Kidney epithelial cell (primary cell): ENCODE results near the gene AOPEP. TPM values are rescaled to one million over a fixed set of nuclear protein-coding genes. Genes with fewer than 3 reads are reported as not detected.

Experiments
- DNase-seq: peaks from one replicate; pipeline ENCODE4 v3.0.0-alpha.2; 2010; ENCODE audit warnings: low read depth
- H3K27me3 ChIP-seq: 2 replicates; pipeline ENCODE4 v1.6.0; 2011; ENCODE audit warnings: low read length; ENCODE audit not compliant: control insufficient read depth, insufficient read depth
- H3K36me3 ChIP-seq: 2 replicates; pipeline ENCODE4 v1.5.1; 2011; ENCODE audit warnings: low read length; ENCODE audit not compliant: control insufficient read depth, insufficient read depth
- H3K4me3 ChIP-seq: 2 replicates; pipeline ENCODE4 v1.5.1; 2011; ENCODE audit warnings: low read depth, mild to moderate bottlenecking, control low read depth, low read length
- CTCF ChIP-seq: IDR thresholded peaks from 2 replicates; pipeline ENCODE4 v1.5.1; 2011; ENCODE audit warnings: mild to moderate bottlenecking, moderate library complexity, low read length, control low read depth, inconsistent platforms; ENCODE audit not compliant: insufficient read depth, poor library complexity, severe bottlenecking
- total RNA-seq: library from RNA; depleted of rRNA; stranded (reverse); fragments of >200 nt; gene quantifications from 2 replicates; pipeline ENCODE4 v1.2.3, GENCODE V29; 2015

Gene AOPEP
- total RNA-seq, 1 donor from 2014 or later = 17.4 TPM

- DNase-seq = no peak
- H3K4me3 ChIP-seq = no peak overlapping the region
Observed at GRCh38 chr9:95105519-95106287, 379.2 kb downstream of the AOPEP start.

GRCh38 chr9:95107001-95107749 lies 380.7 kb downstream of the AOPEP start:
- Histone ChIP-seq H3K4me3 (no peak overlapping the region), H3K36me3 (no peaks in the 10 kb centered on the region), H3K27me3 (no peaks in the 10 kb centered on the region)
- peak; percentile 43 for DNase-seq
- TF ChIP-seq CTCF = no peak

More at GRCh38 chr9:95105519-95106287, 379.2 kb downstream of the AOPEP start:
- Histone ChIP-seq H3K27me3 (no peaks in the 10 kb centered on the region), H3K36me3 (no peaks in the 10 kb centered on the region)
- TF ChIP-seq CTCF = no peak

- H3K27me3 ChIP-seq = no peaks in the 10 kb centered on the region
- no peak overlapping the region for H3K4me3 ChIP-seq
- TF ChIP-seq CTCF = no peak
- DNase-seq = no peak
- no peaks in the 10 kb centered on the region for H3K36me3 ChIP-seq
Observed at GRCh38 chr9:95107976-95108375, 381.5 kb downstream of the AOPEP start.

GRCh38 chr9:95108777-95109176 lies 382.3 kb downstream of the AOPEP start:
- Histone ChIP-seq H3K4me3 (no peak overlapping the region), H3K27me3 (no peaks in the 10 kb centered on the region), H3K36me3 (no peaks in the 10 kb centered on the region)
- DNase-seq = no peak
- TF ChIP-seq CTCF = no peak

- no peak for DNase-seq
- TF ChIP-seq CTCF = no peak
- no peaks in the 10 kb centered on the region for H3K36me3 ChIP-seq
Observed at GRCh38 chr9:95109456-95109855, 383.0 kb downstream of the AOPEP start.

More at GRCh38 chr9:95109456-95109855, 383.0 kb downstream of the AOPEP start:
- no peak overlapping the region for H3K4me3 ChIP-seq
- H3K27me3 ChIP-seq = no peaks in the 10 kb centered on the region
